Measurements from ENCODE around the gene C6orf47. TPM values are rescaled to one million over a fixed set of nuclear protein-coding genes. Genes with fewer than 3 reads are reported as not detected.

Gene C6orf47
- total and polyA plus RNA-seq, 4 donors, result 2.0 to 10.8 (median 7.4) TPM

- no peak for TF ChIP-seq CTCF (IDR thresholded peaks at IDR 0.05; ENCODE audit: low read depth, low read length, missing input control)
- TF ChIP-seq NR2F2 (IDR thresholded peaks at IDR 0.05), result no peak
Measured at GRCh38 chr6:31633447-31633846, 27.1 kb downstream of the C6orf47 start (continued).

- Histone ChIP-seq H3K27me3 (ENCODE audit: control insufficient read depth in 4 of 4, insufficient read depth in 4 of 4, low read length in 3 of 4) (no peaks in the 10 kb centered on the region), H3K9me3 (ENCODE audit: control insufficient read depth in 4 of 4, low read length in 3 of 4) (no peaks in the 10 kb centered on the region), H3K27ac (ENCODE audit: low read depth in 1 of 2, low read length in 2 of 2) (no peak overlapping the region), H3K4me3 (ENCODE audit: low read depth in 1 of 3, low read length in 3 of 3) (no peak overlapping the region), H3K4me1 (ENCODE audit: control insufficient read depth in 4 of 4, insufficient read depth in 4 of 4, low read length in 3 of 4) (peaks cover 2 to 23% (median 17%) of the 10 kb centered on the region in 4 donors), H3K36me3 (ENCODE audit: control insufficient read depth in 4 of 4, insufficient read depth in 3 of 4, low read depth in 1 of 4, low read length in 3 of 4) (peaks cover 47 to 88% (median 60%) of the 10 kb centered on the region in 4 donors), H3K9ac (ENCODE audit: low read depth in 1 of 2, low read length in 2 of 2) (no peak overlapping the region)
- WGBS, result 95% methylated on average over 26 of the region's 26 CpGs
- no peak for DNase-seq (ENCODE audit: low spot score)
- TF ChIP-seq ZBTB33 (IDR thresholded peaks at IDR 0.05) (no peak), YY1 (IDR thresholded peaks at IDR 0.05) (no peak), GABPA (IDR thresholded peaks at IDR 0.05 in 1 of 2, conservative IDR thresholded peaks at IDR 0.05 in 1 of 2) (no peak), TAF1 (conservative IDR thresholded peaks at IDR 0.05) (no peak), FOXA2 (IDR thresholded peaks at IDR 0.05) (no peak), JUND (IDR thresholded peaks at IDR 0.05) (no peak), HNF4G (IDR thresholded peaks at IDR 0.05) (no peak), FOXA1 (IDR thresholded peaks at IDR 0.05) (no peak), EGR1 (IDR thresholded peaks at IDR 0.05; ENCODE audit: low read depth in 2 of 2) (no peak), RXRA (IDR thresholded peaks at IDR 0.05) (no peak), RAD21 (IDR thresholded peaks at IDR 0.05) (no peak), NR2F2 (IDR thresholded peaks at IDR 0.05) (no peak)
- TF ChIP-seq, protein P1, sequence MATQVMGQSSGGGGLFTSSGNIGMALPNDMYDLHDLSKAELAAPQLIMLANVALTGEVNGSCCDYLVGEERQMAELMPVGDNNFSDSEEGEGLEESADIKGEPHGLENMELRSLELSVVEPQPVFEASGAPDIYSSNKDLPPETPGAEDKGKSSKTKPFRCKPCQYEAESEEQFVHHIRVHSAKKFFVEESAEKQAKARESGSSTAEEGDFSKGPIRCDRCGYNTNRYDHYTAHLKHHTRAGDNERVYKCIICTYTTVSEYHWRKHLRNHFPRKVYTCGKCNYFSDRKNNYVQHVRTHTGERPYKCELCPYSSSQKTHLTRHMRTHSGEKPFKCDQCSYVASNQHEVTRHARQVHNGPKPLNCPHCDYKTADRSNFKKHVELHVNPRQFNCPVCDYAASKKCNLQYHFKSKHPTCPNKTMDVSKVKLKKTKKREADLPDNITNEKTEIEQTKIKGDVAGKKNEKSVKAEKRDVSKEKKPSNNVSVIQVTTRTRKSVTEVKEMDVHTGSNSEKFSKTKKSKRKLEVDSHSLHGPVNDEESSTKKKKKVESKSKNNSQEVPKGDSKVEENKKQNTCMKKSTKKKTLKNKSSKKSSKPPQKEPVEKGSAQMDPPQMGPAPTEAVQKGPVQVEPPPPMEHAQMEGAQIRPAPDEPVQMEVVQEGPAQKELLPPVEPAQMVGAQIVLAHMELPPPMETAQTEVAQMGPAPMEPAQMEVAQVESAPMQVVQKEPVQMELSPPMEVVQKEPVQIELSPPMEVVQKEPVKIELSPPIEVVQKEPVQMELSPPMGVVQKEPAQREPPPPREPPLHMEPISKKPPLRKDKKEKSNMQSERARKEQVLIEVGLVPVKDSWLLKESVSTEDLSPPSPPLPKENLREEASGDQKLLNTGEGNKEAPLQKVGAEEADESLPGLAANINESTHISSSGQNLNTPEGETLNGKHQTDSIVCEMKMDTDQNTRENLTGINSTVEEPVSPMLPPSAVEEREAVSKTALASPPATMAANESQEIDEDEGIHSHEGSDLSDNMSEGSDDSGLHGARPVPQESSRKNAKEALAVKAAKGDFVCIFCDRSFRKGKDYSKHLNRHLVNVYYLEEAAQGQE (IDR thresholded peaks at IDR 0.05), result no peak
- TF ChIP-seq, protein P2, sequence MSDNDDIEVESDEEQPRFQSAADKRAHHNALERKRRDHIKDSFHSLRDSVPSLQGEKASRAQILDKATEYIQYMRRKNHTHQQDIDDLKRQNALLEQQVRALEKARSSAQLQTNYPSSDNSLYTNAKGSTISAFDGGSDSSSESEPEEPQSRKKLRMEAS (IDR thresholded peaks at IDR 0.05), result no peak
Measured at GRCh38 chr6:31632279-31632946, 28.2 kb downstream of the C6orf47 start.

All from liver (tissue), 9 donors.